AG10803 (cell line): ENCODE results near the gene TMEM14A.
A peak's percentile ranks its signal among the peaks of the same experiment; 100 is the strongest.

Experiments used
- DNase-seq: peaks from one replicate; pipeline ENCODE4 v3.0.0; 2010; ENCODE audit warnings: low read depth
- H3K4me3 ChIP-seq: 2 replicates; pipeline ENCODE4 v1.5.1; 2011; ENCODE audit warnings: mild to moderate bottlenecking, low read length, control low read depth
- CTCF ChIP-seq: conservative IDR thresholded peaks from 2 replicates; pipeline ENCODE4 v1.5.1; 2011; ENCODE audit warnings: mild to moderate bottlenecking, low read length, control low read depth, inconsistent platforms

The TMEM14A gene

GRCh38 chr6:52728394-52728793 is 57.5 kb downstream of the TMEM14A start:
- DNase-seq, result peak; percentile 5

GRCh38 chr6:52729576-52729975 is 58.7 kb downstream of the TMEM14A start:
- H3K4me3 ChIP-seq, result no peak overlapping the region
- no peak for TF ChIP-seq CTCF
- DNase-seq, result no peak

More at GRCh38 chr6:52728394-52728793, 57.5 kb downstream of the TMEM14A start:
- H3K4me3 ChIP-seq, result no peak overlapping the region
- TF ChIP-seq CTCF, result no peak

GRCh38 chr6:52731719-52732118 is 60.8 kb downstream of the TMEM14A start:
- H3K4me3 ChIP-seq, result no peak overlapping the region
- TF ChIP-seq CTCF, result no peak
- DNase-seq, result no peak

- no peak for DNase-seq
- TF ChIP-seq CTCF, result no peak
- H3K4me3 ChIP-seq, result no peak overlapping the region
Observed at GRCh38 chr6:52733172-52733571, 62.3 kb downstream of the TMEM14A start.

- no peak for TF ChIP-seq CTCF
- no peak for DNase-seq
- no peak overlapping the region for H3K4me3 ChIP-seq
Observed at GRCh38 chr6:52734072-52734471, 63.2 kb downstream of the TMEM14A start.

GRCh38 chr6:52735071-52735470 is 64.2 kb downstream of the TMEM14A start:
- DNase-seq, result no peak
- H3K4me3 ChIP-seq, result no peak overlapping the region
- no peak for TF ChIP-seq CTCF

- no peak for TF ChIP-seq CTCF
- no peak overlapping the region for H3K4me3 ChIP-seq
- no peak for DNase-seq
Observed at GRCh38 chr6:52736145-52736544, 65.2 kb downstream of the TMEM14A start.
